A549 (cell line): Measurements from ENCODE around the gene DGUOK.

ENCODE experiments used
- CTCF ChIP-seq: fragments of >200 bp; sonication (Bioruptor Twin); formaldehyde crosslinking; IDR thresholded peaks from 3 replicates; pipeline ENCODE4 v1.5.1; 2016
- EP300 ChIP-seq, 2 experiments: fragments of >200 bp; sonication (Bioruptor Twin); formaldehyde crosslinking; IDR thresholded peaks; 2 replicates in 1 of 2; 3 replicates in 1 of 2; pipeline ENCODE4 v1.6.1; 2016 to 2017
- KDM5A ChIP-seq: fragments of 200-600 bp; sonication (generic); IDR thresholded peaks from 2 replicates; pipeline ENCODE4 v1.6.1; 2016; ENCODE audit warnings: antibody characterized with exemption, mild to moderate bottlenecking
- SMC3 ChIP-seq: fragments of >200 bp; sonication (Bioruptor Twin); formaldehyde crosslinking; IDR thresholded peaks from 3 replicates; pipeline ENCODE4 v1.6.1; 2018; ENCODE audit warnings: inconsistent platforms
- ZFP36 ChIP-seq: fragments of 450-650 bp; IDR thresholded peaks from 2 replicates; pipeline ENCODE4 v1.6.1; 2014; ENCODE audit warnings: borderline replicate concordance; ENCODE audit not compliant: partially characterized antibody

- no peak for TF ChIP-seq EP300 (IDR thresholded peaks at IDR 0.05)
- TF ChIP-seq CTCF = no peak
- TF ChIP-seq SMC3 = no peak
- no peak for TF ChIP-seq KDM5A
- TF ChIP-seq ZFP36 = no peak
These were observed 24.4 kb upstream of the DGUOK start for GRCh38 chr2:73902284-73902683.
